Thyroid gland (tissue), 4 donors: Measurements from ENCODE around the gene TRIM49C.
"Not testable (repeated sequence)": the region's sequence is repeated elsewhere in the genome, so short reads cannot be mapped to it uniquely, and the experiment has no call there.

Experiments
- CTCF ChIP-seq, 6 experiments: fragments of 200-600 bp in 3 of 6; fragments of 450-650 bp in 3 of 6; sonication (generic) in 3 of 6; IDR thresholded peaks; one replicate each; pipeline ENCODE4 v1.5.1; 2016 to 2019; ENCODE audit warnings: antibody characterized with exemption in 6 of 6, mild to moderate bottlenecking in 2 of 6, inconsistent platforms in 1 of 6, moderate library complexity in 1 of 6
- POLR2A ChIP-seq, 2 donors: fragments of 450-650 bp; IDR thresholded peaks; one replicate each; pipeline ENCODE4 v1.6.1; 2017; ENCODE audit warnings: antibody characterized with exemption in 2 of 2, mild to moderate bottlenecking in 2 of 2, moderate library complexity in 1 of 2

GRCh38 chr11:90053545-90053944 lies 22.6 kb downstream of the TRIM49C start:
- TF ChIP-seq POLR2A, CTCF (IDR thresholded peaks at IDR 0.05): not testable (repeated sequence)
